Measurements from ENCODE around the gene AHNAK.

GRCh38 chr11:62546929-62547625 is 471 bp upstream of the AHNAK start:
- TF ChIP-seq CTCF (IDR thresholded peaks at IDR 0.05; ENCODE audit: insufficient read depth, low read length, poor library complexity, severe bottlenecking) (no peak), EZH2phosphoT487 (conservative IDR thresholded peaks at IDR 0.05; ENCODE audit: low read length) (no peak)
